ENCODE measurements around the gene CDKN1B.
"Not testable (repeated sequence)": the region's sequence is repeated elsewhere in the genome, so short reads cannot be mapped to it uniquely, and the experiment has no call there.

Gene CDKN1B

GRCh38 chr12:12722435-12723148 is 5.4 kb downstream of the CDKN1B start:
- in situ Hi-C loops (cut with MboI; ENCODE audit: low sequenced_read_pairs), result loop anchor here (25.0 kb wide), 1 partner anchor 360 kb away; the partner anchor contains the start of genes BORCS5 and MANSC1

- in situ Hi-C loops (cut with MboI; ENCODE audit: low sequenced_read_pairs), result loop anchor here (25.0 kb wide), 1 partner anchor 361 kb away; the partner anchor contains the start of genes BORCS5 and MANSC1
These were observed 6.0 kb downstream of the CDKN1B start for GRCh38 chr12:12723149-12723680.

DNA sequence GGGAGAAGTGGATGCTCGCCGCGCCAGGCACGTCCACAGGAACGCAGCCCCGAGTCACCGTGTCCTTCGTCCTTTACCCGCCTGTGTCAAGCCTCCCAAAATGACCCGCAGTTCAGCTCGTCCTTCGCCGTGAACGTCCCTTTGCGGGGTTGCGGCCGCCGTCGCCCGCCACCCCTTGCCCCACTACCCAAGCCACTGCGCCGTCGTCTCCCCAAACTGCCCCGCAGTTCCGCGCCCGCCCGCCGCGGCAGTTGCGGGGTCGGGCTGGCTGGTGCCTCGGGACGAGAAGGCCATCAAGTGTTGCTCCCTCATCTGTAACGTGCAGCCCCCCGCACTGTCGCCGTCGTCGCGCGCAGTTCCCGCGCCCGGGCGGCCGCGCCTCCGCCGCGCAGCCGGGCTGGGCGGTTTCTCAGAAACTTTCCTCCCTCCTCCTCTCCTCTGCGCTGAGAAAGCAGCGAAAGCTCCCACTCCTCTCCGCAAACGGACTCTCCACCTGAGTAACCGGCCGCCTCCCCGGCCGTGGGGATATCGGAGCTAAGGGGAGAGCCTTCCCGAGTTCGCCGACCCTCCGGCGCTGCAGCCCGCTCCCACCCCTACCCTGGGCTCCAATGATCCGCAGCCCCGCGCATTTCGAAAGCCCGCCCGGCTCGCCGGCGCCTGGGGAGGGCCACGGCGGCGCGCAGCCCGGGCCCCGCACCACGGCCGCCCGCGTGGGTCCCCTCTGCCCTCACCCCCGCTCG is 6.7 kb downstream of the CDKN1B start:
- in situ Hi-C loops (cut with MboI; ENCODE audit: low sequenced_read_pairs), result loop anchor here (25.0 kb wide), 1 partner anchor 362 kb away; the partner anchor contains the start of genes BORCS5 and MANSC1

GRCh38 chr12:12724421-12725085 is 7.4 kb downstream of the CDKN1B start:
- in situ Hi-C loops (cut with MboI; ENCODE audit: low sequenced_read_pairs), result loop anchor here (25.0 kb wide), 1 partner anchor 362 kb away; the partner anchor contains the start of genes BORCS5 and MANSC1

DNA sequence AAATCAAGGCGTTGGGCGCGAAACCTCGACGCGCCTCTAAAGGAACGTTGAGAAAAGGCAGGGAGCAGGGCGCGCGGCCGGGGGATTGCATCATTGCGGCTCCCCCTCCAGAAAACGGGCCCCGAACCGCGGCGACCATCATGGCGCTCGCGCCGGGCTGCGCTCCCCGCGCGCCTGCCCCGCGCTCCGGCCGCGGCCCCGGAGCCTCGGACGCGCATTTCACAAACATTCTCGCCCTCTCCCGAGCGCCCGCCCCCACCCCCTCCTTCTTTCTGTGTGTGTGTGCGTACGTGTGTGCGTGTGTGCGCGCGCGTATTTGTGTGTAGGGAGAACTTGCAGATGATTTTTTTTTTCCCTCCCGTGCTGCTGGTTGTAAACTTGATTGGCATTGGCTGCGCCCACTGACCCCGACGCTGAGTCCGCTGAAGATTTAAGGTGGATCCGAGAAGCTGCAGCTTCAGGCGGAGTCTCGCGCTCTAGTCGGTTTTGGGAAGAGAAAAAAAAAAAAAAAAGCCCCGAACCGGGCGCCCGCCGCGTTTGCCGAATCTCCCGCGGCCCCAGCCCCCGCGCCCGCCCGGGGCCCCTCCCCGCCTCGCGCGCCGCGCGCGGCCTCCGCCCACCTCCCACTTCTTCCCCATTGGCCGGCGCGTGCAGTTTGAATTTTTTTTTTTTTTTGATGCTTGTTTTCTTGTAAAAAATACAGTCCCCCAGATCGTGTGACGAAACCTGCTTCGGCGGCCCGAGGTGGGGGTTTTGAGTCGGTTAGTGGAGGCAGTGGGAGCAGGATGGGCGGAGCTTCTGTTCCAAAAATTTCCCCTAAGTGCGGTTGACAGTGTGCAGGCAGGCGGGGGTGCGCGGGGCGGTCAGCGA is 8.2 kb downstream of the CDKN1B start:
- in situ Hi-C loops (cut with MboI; ENCODE audit: low sequenced_read_pairs), result no loop called here

DNA sequence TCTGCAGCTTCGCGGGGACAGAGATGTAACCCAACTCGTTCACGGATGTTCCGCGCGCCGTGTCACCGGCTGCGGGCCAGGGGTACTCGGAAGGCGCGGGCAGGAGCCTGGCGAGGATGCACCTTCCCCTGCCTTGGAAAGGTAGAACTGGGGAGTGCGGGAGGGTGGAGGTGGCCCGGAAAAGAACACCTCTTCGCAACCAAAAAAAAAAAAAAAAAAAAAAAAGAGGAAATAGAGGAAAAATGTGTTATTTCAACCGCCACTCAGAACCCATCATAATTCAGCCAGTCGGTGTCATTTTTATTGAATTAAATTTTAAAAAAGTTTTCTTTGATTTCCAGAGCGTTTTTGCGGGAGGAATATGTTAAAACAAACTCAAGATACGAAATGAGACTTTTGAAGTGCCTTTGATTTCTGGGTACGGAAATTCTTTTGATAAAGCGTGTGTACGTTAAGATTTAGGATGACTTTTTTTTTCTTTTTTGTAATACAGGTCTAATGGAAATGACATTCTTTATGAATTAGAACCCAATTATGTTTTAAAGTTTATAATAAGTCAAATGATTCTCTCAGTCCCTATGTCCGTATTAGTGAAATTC is 8.9 kb downstream of the CDKN1B start:
- in situ Hi-C loops (cut with MboI; ENCODE audit: low sequenced_read_pairs), result no loop called here

- in situ Hi-C loops (cut with MboI; ENCODE audit: low sequenced_read_pairs), result no loop called here
These were observed 9.5 kb downstream of the CDKN1B start for GRCh38 chr12:12726555-12727093.

DNA sequence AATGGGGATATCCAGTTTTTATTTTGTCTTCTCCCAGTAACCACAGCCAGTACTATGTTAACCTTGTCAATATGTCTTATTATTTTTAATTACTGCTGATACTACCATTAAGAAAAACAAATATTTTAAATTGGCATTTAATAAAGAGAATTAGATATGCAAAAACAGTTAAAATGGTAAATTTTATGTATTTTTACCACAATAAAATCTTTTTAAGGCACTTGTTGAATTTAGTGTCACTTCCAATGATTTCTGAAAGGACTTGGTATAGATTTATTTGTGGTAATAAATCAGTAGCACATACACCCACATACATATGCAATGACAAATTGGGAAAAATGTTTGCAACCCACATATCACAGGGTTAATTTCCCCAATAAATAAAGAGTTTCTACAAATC is 14.0 kb downstream of the CDKN1B start:
- in situ Hi-C loops (cut with MboI; ENCODE audit: low sequenced_read_pairs), result no loop called here

DNA sequence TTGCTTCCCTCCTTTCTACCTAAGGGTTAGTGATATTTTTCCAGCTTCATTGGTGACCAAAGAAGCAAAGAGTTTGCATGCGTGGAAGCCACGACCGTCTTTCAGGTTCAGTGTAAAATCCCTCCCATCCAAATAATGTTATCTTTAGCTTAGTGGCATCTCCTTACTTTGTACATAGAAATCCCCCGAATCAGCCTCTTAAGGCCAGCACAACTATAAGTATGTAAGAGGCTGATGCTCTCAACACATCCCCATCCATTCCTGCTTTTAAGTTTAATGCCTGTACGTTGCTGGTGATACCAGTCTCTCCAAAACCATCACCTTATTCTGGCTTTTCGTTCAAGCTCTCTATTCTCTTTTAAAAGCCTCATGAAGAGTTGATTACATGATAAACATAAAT is 14.6 kb downstream of the CDKN1B start:
- in situ Hi-C loops (cut with MboI; ENCODE audit: low sequenced_read_pairs), result no loop called here

DNA sequence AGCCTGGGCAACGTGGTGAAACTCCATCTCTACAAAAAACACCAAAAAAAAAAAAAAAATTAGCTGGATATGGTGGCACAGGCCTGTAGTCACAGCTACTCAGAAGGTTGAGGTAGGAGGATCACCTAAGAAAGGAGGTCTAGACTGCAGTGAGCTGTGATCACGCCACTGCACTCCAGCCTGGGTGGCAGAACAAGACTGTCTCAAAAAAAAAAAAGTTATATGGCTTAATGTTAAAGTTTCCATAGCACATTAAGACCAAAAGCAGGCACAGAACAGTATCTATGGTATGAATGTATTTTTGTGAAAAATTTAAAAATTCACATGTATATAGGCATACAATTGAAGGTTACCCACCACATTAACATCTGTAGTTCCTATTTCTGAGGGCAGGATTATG is 15.9 kb downstream of the CDKN1B start:
- in situ Hi-C loops (cut with MboI; ENCODE audit: low sequenced_read_pairs), result no loop called here

DNA sequence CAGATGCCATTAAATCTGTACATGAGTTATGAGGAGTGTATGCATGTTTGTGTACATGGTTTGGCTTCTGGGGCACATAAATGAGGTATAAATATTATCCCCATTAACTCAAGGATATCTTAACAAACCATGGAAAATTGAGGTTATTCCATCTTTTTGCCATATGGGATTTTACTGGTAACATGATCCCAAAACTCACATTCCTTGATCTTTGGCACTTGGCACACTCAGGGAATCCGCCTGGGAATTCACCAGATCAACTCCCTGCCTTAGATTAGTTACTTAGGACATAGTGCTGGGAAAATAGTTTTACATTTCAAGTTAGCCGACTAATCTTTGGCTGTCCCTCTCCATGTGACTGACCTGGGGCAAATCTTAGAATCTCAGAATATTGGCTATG is 16.9 kb downstream of the CDKN1B start:
- in situ Hi-C loops (cut with MboI; ENCODE audit: low sequenced_read_pairs), result no loop called here

DNA sequence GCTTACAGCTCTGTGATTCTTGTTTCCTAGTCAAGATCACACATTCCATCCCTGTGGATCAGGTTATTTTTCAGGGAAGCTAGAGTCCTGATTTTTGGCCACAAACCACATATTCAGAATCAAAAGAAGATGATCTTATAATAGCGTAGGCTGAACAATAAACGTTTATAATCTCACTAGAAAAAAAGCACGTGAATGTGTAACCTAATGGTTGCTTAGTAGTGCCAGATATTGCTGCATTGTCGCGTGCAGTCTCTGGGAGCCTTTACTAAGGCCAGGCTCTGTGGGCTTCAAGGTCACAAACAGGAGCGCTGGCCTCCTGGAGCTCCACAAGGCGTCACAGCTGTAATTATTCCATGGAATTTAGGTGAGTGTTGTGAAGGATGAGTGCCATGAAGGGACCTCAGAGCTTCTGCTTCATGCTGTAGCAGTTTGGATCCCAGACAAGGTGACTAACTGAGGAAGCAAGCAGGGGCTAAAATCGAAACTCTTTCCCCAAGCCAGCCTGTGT is 17.4 kb downstream of the CDKN1B start:
- in situ Hi-C loops (cut with MboI; ENCODE audit: low sequenced_read_pairs), result no loop called here

DNA sequence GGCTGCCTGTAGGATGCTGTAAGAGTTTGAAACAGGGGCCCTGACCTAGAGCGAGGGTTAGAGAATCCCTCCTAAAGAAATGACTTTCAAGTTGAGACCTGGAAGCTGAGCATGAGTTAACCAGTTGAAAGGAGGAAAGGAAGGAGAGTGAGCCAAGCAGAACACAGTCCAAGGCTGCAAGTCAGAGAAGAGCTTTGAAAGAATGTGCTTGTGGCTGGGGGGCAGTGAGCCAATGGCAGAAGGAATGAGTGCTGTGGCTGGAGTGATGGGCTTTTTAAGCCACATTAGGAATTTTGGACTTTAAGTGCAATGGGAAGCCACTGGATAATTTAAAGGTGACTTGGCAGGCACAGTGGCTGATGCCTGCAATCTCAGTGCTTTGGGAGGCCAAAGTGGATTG is 18.1 kb downstream of the CDKN1B start:
- in situ Hi-C loops (cut with MboI; ENCODE audit: low sequenced_read_pairs), result no loop called here

DNA sequence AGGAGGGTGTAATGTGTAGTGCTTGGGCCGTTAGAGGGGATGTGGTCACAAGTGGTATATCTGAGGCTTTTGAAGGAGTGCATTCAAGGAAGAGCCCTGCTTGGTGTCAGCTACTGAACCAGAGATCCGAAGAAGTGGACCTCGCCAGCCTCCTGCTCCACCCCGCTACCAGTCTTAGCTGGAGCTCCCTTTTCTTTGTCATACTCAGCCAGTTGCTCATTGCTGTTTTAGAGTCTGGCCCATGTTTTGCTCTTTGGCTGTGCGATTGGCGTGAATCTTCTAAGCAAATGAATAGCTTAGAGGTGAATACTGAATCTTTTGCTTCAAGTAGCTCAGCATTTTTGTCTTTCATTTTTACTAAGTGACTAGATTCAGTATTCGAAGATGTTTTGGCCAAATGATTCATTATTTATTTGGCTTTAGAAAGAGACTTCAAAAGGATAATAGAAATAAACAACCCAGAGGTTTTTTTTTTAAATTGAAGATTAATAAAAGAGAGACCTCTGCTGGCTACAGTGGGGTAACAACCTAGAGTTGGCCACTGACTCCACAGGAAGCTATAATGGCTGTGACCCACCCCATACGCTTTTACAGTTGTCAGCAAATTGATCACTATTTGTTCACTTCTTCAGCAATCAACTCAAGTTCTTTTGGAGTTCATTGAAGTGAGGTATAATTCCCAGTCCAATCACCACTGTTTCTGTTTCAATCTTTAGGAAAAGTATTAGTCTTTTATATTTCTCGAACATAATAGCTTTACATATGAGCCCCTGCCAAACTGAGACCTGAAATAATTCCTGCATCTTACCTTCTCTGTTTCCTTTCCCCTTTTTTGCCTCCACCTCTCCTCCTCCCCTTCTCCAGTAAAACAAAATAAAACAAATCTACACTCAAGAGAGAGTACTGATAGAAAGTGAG is 19.9 kb downstream of the CDKN1B start:
- in situ Hi-C loops (cut with MboI; ENCODE audit: low sequenced_read_pairs), result no loop called here

DNA sequence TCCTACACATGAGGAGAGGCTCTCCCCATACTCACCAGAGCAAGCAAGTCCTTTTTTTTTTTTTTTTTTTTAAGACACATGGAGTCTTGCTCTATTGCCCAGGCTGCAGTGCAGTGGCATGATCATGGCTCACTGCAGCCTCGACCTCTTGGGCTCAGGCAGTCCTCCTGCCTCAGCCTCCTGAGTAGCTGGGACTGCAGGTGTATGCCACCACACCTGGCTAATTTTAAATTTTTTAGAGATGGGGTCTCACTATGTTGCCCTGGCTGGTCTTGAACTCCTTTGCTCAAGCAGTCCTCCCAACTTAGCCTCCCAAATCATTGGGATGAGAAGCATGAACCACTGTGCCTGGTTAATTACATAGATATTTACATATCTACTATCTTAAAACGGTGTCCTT is 21.0 kb downstream of the CDKN1B start:
- in situ Hi-C loops (cut with MboI; ENCODE audit: low sequenced_read_pairs), result not testable (repeated sequence)

DNA sequence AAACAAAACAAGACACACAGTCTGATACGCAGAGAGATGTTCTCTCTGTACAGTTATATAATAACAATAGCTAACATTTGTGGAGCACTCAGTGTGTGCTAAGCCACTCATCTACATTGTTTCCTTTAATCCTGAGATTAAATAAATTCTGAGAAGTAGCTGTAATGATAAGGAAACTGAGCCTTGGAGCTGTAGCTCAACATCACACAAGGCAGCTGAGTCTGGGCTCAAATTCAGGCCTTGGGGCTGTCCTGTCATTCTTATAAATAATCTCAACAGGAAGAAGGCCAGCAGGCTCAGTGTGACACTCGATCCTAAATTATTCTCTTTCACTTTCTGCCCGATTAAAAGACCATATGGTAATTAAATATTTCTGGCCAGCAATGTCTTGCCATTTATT is 24.5 kb downstream of the CDKN1B start:
- in situ Hi-C loops (cut with MboI; ENCODE audit: low sequenced_read_pairs), result no loop called here

DNA sequence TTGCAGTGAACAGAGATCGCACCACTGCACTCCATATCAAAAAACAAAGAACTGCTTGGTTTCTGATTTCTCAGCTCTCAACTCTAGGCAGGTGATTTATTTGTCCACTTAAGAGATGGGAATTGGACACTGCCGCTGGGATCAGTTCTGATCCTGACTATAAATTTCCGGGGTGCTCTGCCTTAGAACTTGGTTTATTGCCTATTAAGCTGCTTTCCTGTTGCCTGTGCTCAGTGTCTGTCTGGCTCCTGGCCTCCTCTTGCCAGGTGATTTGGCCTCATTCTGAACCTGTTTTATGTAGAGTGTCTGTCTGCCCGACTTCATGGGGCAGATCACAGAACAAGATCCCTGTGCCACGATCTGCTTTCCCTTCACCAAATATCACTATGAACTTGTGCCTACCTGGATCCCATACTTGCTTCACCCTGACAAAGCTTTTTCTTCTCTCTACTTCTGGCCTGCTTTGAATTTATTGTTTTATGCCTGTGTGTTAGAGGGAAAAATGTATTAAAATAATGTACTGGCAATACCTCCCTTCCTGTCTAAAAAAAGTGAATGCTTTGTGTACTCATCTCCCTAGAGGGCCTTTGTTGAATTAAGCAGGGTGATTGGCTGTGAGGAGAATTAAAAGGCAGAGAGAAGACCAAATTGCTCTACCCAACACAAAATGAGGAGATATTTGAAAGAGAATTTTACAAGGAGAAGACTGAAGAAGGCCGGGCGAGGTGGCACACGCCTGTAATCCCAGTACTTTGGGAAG is 27.6 kb downstream of the CDKN1B start:
- in situ Hi-C loops (cut with MboI; ENCODE audit: low sequenced_read_pairs), result no loop called here

Measured in HL-60/S4 treated with phorbol 12-myristate 13-acetate at 8.2 ng/mL for 4 days and 3 days (cell line).